Measurements from ENCODE around the gene TBC1D2B. TPM values are rescaled to one million over a fixed set of nuclear protein-coding genes. Genes with fewer than 3 reads are reported as not detected.

Gene TBC1D2B
- total RNA-seq, 4 donors from 2014 or later: 31.3 to 58.8 (median 32.7) TPM

DNA sequence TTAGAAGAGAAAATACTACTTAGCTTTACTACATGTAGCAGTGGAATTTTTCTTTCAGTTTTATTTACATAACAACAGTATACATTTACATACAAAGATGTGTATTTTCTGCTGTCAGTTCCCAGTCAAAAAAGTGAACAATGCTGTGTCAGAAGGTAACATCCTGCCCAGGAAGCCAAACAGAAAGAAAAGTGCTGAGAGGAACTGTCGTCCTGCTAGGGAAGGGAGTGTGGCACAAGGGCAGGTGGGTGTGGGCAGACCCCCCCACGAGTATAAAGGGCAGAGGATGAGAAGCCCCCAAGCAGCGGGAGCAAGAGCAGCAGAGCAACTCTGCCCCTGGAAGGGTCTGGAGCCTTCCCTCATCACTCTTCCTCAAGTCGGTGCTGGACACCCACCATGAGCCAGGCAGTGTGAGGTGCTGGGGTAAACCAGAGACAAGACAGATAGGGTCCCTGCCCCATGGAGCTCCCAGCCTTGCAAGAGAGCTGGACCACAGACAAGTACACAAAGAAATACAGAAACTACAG lies 39.7 kb downstream of the TBC1D2B start:
- Histone ChIP-seq H3K4me1 (peaks cover 37 to 66% (median 51%) of the 10 kb centered on the region in 4 donors), H3K36me3 (peaks cover 0 to 25% (median 11%) of the 10 kb centered on the region in 4 donors), H3K9me3 (no peaks in the 10 kb centered on the region), H3K4me3 (no peak overlapping the region), H3K27ac (replicated peaks in 1 of 4) (peak overlapping the region in 1 of 4 donors; percentile 26), H3K27me3 (no peaks in the 10 kb centered on the region)
- intact Hi-C loops (cut with DNase I): no loop called here
- WGBS: 46% methylated on average over 4 of the region's 4 CpGs
- TF ChIP-seq POLR2A (IDR thresholded peaks at IDR 0.05; ENCODE audit: low read depth) (no peak), EP300 (IDR thresholded peaks at IDR 0.05) (no peak), POLR2AphosphoS5 (IDR thresholded peaks at IDR 0.05) (no peak)
- TF ChIP-seq, protein P1, sequence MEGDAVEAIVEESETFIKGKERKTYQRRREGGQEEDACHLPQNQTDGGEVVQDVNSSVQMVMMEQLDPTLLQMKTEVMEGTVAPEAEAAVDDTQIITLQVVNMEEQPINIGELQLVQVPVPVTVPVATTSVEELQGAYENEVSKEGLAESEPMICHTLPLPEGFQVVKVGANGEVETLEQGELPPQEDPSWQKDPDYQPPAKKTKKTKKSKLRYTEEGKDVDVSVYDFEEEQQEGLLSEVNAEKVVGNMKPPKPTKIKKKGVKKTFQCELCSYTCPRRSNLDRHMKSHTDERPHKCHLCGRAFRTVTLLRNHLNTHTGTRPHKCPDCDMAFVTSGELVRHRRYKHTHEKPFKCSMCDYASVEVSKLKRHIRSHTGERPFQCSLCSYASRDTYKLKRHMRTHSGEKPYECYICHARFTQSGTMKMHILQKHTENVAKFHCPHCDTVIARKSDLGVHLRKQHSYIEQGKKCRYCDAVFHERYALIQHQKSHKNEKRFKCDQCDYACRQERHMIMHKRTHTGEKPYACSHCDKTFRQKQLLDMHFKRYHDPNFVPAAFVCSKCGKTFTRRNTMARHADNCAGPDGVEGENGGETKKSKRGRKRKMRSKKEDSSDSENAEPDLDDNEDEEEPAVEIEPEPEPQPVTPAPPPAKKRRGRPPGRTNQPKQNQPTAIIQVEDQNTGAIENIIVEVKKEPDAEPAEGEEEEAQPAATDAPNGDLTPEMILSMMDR (IDR thresholded peaks at IDR 0.05): no peak
- DNase-seq (ENCODE audit: extremely low spot score): no peak

DNA sequence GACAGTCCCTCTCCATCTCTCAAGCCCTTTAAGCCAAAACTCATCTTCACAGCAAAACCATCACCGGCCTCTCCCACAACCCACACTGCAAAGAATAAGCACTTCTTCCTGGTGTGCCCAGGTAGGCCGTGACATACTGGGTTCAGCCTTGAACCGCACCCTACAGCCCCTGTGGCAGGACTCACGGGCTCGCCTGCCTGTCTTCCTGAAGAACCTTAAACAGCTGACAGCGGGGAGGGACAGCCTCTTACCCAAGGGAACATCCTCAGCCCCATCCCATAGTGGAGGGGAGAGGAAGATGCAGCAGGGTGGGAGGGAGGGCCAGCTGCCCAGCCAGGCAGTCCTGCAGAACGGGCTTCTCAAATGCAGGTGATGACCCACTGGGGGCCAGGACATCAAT lies 40.2 kb downstream of the TBC1D2B start:
- TF ChIP-seq, protein P1 (IDR thresholded peaks at IDR 0.05): no peak
- peaks cover 37 to 65% (median 51%) of the 10 kb centered on the region in 4 donors for H3K4me1 ChIP-seq
- WGBS: 69% methylated on average over 7 of the region's 7 CpGs
- peaks cover 0 to 20% (median 9%) of the 10 kb centered on the region in 4 donors for H3K36me3 ChIP-seq
- DNase-seq (ENCODE audit: extremely low spot score): no peak
- H3K9me3 ChIP-seq: no peaks in the 10 kb centered on the region
- H3K4me3 ChIP-seq: no peak overlapping the region
- intact Hi-C loops (cut with DNase I): no loop called here
- H3K27me3 ChIP-seq: no peaks in the 10 kb centered on the region
- H3K27ac ChIP-seq (replicated peaks in 1 of 4): no peak overlapping the region

DNA sequence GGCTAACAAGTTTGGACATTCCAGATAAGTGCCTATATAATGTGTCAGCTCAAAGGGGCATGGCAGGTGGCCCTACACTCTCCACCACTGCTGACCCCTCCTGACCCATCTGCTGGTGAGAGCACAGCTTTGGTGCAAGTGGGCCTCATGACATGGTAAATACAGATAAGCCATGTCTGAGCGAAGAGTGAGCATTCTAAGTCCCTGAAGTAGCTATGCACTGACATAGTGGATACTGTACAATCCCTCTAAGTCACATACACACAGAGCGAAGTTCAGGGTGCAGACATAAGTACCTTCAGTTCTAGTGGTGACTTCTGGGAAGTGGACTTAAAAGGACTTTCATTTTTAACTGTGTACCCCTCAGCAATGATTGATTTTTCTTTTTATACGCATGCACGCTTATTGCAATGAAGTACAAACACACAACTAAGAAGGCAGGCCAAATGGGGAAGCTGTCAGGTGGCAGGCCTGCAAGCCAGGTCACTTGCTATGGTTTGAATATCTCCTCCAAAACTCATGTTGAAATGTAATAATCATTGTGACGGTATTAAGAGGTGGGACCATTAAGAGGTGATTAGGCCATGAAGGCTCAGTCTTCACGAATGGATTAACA lies 41.5 kb downstream of the TBC1D2B start:
- no peaks in the 10 kb centered on the region for H3K9me3 ChIP-seq
- 86% methylated on average over 6 of the region's 6 CpGs for WGBS
- H3K27me3 ChIP-seq: no peaks in the 10 kb centered on the region
- H3K4me3 ChIP-seq: no peak overlapping the region
- TF ChIP-seq EP300 (IDR thresholded peaks at IDR 0.05): no peak
- TF ChIP-seq POLR2AphosphoS5 (IDR thresholded peaks at IDR 0.05): no peak
- no peak for TF ChIP-seq POLR2A (IDR thresholded peaks at IDR 0.05; ENCODE audit: low read depth)
- TF ChIP-seq, protein P1 (IDR thresholded peaks at IDR 0.05): no peak
- intact Hi-C loops (cut with DNase I): no loop called here
- DNase-seq (ENCODE audit: extremely low spot score): no peak
- peaks cover 37 to 72% (median 49%) of the 10 kb centered on the region in 4 donors for H3K4me1 ChIP-seq
- peak overlapping the region; percentile 47 to 78 (median 64) for H3K27ac ChIP-seq (replicated peaks in 1 of 4)
- peaks cover 0 to 16% (median 7%) of the 10 kb centered on the region in 4 donors for H3K36me3 ChIP-seq

DNA sequence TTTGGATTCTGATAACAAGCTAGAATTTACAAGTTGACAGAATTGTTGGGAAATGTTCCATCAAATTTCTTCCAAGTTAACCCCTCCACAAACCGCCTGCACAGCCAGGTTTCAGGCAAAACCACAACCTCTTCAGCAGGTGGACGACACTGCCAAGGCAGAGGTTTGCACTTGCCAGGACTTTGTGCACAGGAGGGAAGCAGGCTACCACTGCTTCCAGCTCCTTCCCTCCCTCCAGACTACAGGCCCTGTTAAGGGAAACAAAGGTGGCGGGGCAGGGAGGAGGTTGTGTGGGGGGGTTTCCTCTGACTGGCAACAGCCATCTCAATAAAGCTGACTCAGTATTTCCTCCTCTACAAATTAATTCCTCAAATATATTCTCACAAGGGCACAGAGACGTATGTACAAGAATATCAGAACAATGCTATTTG lies 42.2 kb downstream of the TBC1D2B start:
- TF ChIP-seq, protein P1 (IDR thresholded peaks at IDR 0.05): no peak
- TF ChIP-seq POLR2AphosphoS5 (IDR thresholded peaks at IDR 0.05) (no peak), EP300 (IDR thresholded peaks at IDR 0.05) (no peak), POLR2A (IDR thresholded peaks at IDR 0.05; ENCODE audit: low read depth) (no peak)
- no peaks in the 10 kb centered on the region for H3K9me3 ChIP-seq
- peaks cover 0 to 18% (median 7%) of the 10 kb centered on the region in 4 donors for H3K36me3 ChIP-seq
- intact Hi-C loops (cut with DNase I): no loop called here
- no peak for DNase-seq (ENCODE audit: extremely low spot score)
- peaks cover 37 to 72% (median 49%) of the 10 kb centered on the region in 4 donors for H3K4me1 ChIP-seq
- peak overlapping the region in 1 of 4 donors; percentile 2 for H3K4me3 ChIP-seq
- no peaks in the 10 kb centered on the region for H3K27me3 ChIP-seq
- 35% methylated on average over 4 of the region's 4 CpGs for WGBS
- peak overlapping the region; percentile 47 to 78 (median 64) for H3K27ac ChIP-seq (replicated peaks in 1 of 4)

All from esophagus muscularis mucosa (tissue), 4 donors.